ENCODE results near the gene LARGE1. TPM values are rescaled to one million over a fixed set of nuclear protein-coding genes. Genes with fewer than 3 reads are reported as not detected.

Gene LARGE1

DNA sequence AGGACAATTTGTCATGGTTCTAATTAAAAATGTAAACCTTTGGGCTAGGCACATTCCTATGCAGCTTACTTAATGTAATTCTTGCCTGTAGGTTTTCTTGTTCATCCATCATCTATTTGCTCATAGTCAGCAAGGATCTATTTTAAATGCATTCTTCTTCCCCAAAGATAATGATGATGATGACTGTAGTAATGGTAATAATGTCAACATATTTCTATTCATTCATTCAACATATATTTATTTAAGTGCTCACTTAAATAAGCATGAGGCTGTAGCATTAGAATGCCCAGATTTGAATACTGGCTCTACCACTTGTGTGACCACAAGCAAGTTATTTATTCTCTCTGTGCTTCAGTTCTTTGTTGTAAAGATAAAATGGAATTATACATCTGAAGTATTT is 692.5 kb downstream of the LARGE1 start:
- TF ChIP-seq GABPA (IDR thresholded peaks at IDR 0.05; ENCODE audit: low read depth) (no peak), SPI1 (IDR thresholded peaks at IDR 0.05; ENCODE audit: borderline replicate concordance, low read depth) (no peak), REST (IDR thresholded peaks at IDR 0.05; ENCODE audit: insufficient replicate concordance, low read depth) (no peak), POLR2AphosphoS5 (IDR thresholded peaks at IDR 0.05; ENCODE audit: low read depth) (no peak)
- TF ChIP-seq, protein P1, sequence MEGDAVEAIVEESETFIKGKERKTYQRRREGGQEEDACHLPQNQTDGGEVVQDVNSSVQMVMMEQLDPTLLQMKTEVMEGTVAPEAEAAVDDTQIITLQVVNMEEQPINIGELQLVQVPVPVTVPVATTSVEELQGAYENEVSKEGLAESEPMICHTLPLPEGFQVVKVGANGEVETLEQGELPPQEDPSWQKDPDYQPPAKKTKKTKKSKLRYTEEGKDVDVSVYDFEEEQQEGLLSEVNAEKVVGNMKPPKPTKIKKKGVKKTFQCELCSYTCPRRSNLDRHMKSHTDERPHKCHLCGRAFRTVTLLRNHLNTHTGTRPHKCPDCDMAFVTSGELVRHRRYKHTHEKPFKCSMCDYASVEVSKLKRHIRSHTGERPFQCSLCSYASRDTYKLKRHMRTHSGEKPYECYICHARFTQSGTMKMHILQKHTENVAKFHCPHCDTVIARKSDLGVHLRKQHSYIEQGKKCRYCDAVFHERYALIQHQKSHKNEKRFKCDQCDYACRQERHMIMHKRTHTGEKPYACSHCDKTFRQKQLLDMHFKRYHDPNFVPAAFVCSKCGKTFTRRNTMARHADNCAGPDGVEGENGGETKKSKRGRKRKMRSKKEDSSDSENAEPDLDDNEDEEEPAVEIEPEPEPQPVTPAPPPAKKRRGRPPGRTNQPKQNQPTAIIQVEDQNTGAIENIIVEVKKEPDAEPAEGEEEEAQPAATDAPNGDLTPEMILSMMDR (IDR thresholded peaks at IDR 0.05; ENCODE audit: insufficient read depth, low read length), result no peak
- H3K4me3 ChIP-seq (replicated peaks; ENCODE audit: insufficient read depth, low read length), result no peak overlapping the region
- no peak overlapping the region for H3K27ac ChIP-seq (replicated peaks)
- DNase-seq (ENCODE audit: low read depth in 1 of 2, low spot score in 1 of 2), result no peak
- no peaks in the 10 kb centered on the region for H3K27me3 ChIP-seq (ENCODE audit: insufficient read depth, poor library complexity, severe bottlenecking)

GRCh38 chr22:33224841-33225240 is 695.4 kb downstream of the LARGE1 start:
- no peaks in the 10 kb centered on the region for H3K27me3 ChIP-seq (ENCODE audit: insufficient read depth, poor library complexity, severe bottlenecking)
- no peak for DNase-seq (ENCODE audit: low read depth in 1 of 2, low spot score in 1 of 2)
- H3K27ac ChIP-seq (replicated peaks), result no peak overlapping the region
- H3K4me3 ChIP-seq (replicated peaks; ENCODE audit: insufficient read depth, low read length), result no peak overlapping the region
- no peak for TF ChIP-seq GABPA (IDR thresholded peaks at IDR 0.05; ENCODE audit: low read depth)
- TF ChIP-seq, protein P1 (IDR thresholded peaks at IDR 0.05; ENCODE audit: insufficient read depth, low read length), result no peak

Small RNAs within 50 kb of the gene (microRNA-seq; reads per million reads assigned to microRNA genes)
- gene MIR4764, result not detected
